GM23248 (cell line): Measurements from ENCODE around the gene PLPPR3.

ENCODE experiments used
- EZH2 ChIP-seq: fragments of 200-600 bp; sonication (generic); IDR thresholded peaks from 2 replicates; pipeline ENCODE4 v1.6.1; 2018; ENCODE audit warnings: antibody characterized with exemption, mild to moderate bottlenecking; ENCODE audit not compliant: insufficient read depth, poor library complexity, severe bottlenecking
- EZH2phosphoT487 ChIP-seq: fragments of 200-600 bp; sonication (generic); IDR thresholded peaks from 2 replicates; pipeline ENCODE4 v1.6.1; 2018; ENCODE audit warnings: antibody characterized with exemption, moderate library complexity, mild to moderate bottlenecking, low read depth; ENCODE audit not compliant: insufficient read depth

DNA sequence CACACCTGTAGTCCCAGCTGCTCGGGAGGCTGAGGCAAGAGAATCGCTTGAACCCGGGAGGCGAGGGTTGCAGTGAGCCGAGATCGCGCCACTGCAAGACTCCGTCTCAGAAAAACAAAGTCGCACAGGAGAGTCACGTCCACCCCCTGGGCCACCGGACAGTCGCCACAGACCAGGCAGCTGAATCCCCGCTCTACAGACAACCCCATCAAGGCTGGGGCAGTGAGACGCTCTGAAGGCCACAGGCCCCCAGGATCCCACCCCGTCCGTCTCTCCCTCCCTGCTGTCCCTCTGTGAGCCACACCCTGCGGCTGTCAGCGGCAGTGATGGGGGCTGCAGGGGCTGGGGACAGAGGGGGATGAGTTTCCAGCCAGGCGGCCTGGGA is 40.0 kb downstream of the PLPPR3 start:
- no peak for TF ChIP-seq EZH2
- TF ChIP-seq EZH2phosphoT487, result no peak
